Astrocyte of the spinal cord (primary cell): ENCODE data around the gene ABCA3.
"Not testable (repeated sequence)": the region's sequence is repeated elsewhere in the genome, so short reads cannot be mapped to it uniquely, and the experiment has no call there.

ENCODE experiments used
- DNase-seq: peaks from one replicate; pipeline ENCODE4 v3.0.0; 2011; ENCODE audit warnings: low read depth, low spot score
- H3K4me3 ChIP-seq: 2 replicates; pipeline ENCODE4 v1.5.1; 2011; ENCODE audit warnings: low read depth, mild to moderate bottlenecking, low read length, moderate library complexity
- in situ Hi-C: cut with HindIII; loops from 2 replicates; pipeline ENCODE4 v1.10.0; 2017; ENCODE audit warnings: low sequenced_read_pairs
- TF ChIP-seq, protein P1 (sequence below): IDR thresholded peaks from 2 replicates; pipeline ENCODE4 v1.5.1; 2012; ENCODE audit warnings: low read depth, mild to moderate bottlenecking, low read length, inconsistent platforms

Gene ABCA3

DNA sequence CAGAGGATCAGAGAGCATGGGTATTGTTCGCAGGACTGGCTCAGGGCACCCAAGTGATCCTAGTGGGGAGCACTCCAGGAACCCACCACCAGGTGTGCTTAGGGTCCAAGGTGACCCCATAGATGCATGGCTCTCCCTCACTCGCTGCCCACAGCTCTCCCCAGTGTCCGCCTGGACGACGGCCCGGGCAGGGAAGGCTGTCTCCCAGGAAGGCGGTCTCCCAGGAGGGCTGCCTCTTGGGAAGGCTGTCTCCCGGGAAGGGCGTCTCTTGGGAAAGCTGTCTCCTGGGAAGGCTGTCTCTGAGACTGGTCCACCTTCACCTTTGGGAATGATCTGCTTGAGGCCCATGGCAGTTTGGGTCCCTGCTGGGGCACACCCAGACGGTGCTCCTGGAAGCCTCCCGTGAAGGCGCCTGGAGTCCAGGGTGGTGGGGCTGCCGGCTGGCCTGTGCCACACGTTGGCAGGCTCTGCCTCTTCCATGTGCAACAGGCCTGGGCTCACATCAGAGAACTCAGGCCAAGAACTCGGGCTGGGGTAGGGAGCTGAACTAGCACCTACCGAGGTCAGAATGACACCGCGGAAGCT, 94.1 kb downstream of the ABCA3 start:
- TF ChIP-seq, protein P1, sequence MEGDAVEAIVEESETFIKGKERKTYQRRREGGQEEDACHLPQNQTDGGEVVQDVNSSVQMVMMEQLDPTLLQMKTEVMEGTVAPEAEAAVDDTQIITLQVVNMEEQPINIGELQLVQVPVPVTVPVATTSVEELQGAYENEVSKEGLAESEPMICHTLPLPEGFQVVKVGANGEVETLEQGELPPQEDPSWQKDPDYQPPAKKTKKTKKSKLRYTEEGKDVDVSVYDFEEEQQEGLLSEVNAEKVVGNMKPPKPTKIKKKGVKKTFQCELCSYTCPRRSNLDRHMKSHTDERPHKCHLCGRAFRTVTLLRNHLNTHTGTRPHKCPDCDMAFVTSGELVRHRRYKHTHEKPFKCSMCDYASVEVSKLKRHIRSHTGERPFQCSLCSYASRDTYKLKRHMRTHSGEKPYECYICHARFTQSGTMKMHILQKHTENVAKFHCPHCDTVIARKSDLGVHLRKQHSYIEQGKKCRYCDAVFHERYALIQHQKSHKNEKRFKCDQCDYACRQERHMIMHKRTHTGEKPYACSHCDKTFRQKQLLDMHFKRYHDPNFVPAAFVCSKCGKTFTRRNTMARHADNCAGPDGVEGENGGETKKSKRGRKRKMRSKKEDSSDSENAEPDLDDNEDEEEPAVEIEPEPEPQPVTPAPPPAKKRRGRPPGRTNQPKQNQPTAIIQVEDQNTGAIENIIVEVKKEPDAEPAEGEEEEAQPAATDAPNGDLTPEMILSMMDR = no peak
- DNase-seq = no peak
- no peak overlapping the region for H3K4me3 ChIP-seq
- in situ Hi-C loops = no loop called here

DNA sequence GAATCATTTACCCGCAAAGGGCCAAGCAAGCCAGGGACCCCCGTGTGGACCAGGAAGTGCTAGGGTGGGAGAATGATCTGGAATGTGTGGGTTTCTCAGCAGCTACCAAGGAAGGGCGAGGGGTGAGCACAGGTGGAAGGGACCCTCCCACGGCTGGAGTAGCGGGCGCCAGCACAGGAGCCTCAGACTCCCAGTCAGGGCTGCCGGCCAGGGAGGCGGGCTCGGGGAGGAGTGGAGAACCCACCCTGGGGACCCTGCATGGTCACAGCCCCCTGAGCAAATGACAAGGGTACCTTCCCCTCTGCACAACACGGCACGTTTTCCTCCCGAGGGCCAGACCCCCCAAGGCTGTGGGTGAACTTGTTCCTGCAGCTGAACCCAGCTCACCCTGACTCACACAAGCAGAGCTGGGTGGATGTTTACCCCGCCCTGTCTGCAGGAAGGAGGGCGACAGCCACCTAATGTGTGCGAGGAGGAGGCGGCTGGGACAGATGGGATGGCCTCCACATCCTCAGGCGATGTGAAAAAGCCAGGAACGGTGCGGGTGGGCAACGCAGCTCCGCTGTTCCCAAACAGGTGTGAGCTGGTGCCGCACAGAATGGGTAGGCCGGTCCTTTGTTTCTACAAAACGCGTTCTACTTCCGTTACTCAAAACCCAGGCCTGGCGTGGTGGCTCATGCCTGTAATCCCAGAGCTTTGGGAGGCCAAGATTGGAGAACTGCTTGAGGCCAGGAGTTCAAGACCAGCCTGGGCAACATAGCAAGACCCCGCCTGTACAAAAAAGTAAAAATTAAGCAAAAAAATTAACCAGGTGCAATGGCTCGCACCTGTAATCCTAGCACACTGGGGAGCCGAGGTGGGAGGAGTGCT, 95.4 kb downstream of the ABCA3 start:
- in situ Hi-C loops = no loop called here
- TF ChIP-seq, protein P1 = no peak
- DNase-seq = no peak
- no peak overlapping the region for H3K4me3 ChIP-seq

GRCh38 chr16:2244301-2244700, 96.2 kb downstream of the ABCA3 start:
- DNase-seq = no peak
- in situ Hi-C loops = no loop called here
- H3K4me3 ChIP-seq = no peak overlapping the region
- TF ChIP-seq, protein P1 = no peak

GRCh38 chr16:2243781-2244180, 96.7 kb downstream of the ABCA3 start:
- DNase-seq = no peak
- TF ChIP-seq, protein P1 = no peak
- in situ Hi-C loops = no loop called here
- no peak overlapping the region for H3K4me3 ChIP-seq

DNA sequence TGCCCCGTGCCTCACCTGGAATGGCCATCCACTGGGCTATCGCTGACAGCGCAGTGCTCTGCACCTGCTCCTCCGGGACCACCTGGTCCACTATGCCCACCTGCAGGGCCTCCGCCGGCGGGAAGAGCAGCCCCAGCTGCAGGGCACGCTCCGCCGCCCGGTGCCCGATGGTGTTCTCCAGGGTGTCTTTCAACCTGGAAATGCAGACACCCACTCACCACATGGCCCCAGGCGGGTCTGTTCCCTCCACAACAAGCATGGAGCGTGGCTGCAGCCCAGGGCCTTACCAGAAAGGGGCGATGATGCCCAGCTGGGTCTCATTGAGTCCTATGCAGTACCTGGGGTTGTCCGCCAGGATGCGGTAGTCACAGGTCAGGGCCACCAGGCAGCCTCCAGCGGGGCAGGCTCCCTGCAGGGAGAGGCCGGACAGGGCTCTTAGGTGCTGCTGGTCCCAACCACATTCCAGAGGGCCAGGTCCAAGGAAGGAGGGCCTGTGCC, 97.4 kb downstream of the ABCA3 start:
- no peak for DNase-seq
- H3K4me3 ChIP-seq = no peak overlapping the region
- TF ChIP-seq, protein P1 = no peak
- in situ Hi-C loops = no loop called here

DNA sequence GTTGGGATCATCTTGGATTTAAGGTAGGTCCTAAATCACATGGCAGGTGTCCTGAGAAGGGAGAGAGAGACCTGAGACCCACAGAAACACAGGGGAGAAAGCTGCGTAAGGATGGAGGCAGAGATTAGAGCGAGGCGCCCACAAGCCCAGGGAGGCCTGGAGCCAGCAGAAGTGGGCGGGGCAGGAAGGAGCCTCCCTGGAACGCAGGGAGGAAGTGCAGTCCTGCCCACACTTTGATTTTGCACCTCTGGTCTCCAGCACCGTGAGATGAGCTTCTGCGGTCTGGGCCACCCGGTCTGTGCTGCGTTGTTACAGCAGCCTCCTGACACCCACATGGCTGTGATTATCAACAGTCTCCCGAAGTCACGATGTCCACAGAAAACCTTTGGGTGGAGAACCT, 97.9 kb downstream of the ABCA3 start:
- TF ChIP-seq, protein P1 = no peak
- in situ Hi-C loops = no loop called here
- H3K4me3 ChIP-seq = no peak overlapping the region
- DNase-seq = no peak

- in situ Hi-C loops, DNase-seq, H3K4me3 ChIP-seq: not testable (repeated sequence)
Measured at GRCh38 chr16:2240331-2240730, 100.2 kb downstream of the ABCA3 start.
